Smooth muscle cell (in vitro differentiated cells): ENCODE measurements around the gene TNFAIP8L3. TPM values are rescaled to one million over a fixed set of nuclear protein-coding genes. Genes with fewer than 3 reads are reported as not detected.

ENCODE experiments used
- DNase-seq: peaks from one replicate; lab custom pipeline; 2025; ENCODE audit not compliant: unreplicated experiment; lab: John Stamatoyannopoulos, UW
- H2AFZ ChIP-seq: fragments of 200-600 bp; sonication (generic); 2 replicates; pipeline ENCODE4 v1.6.0; 2016; ENCODE audit warnings: antibody characterized with exemption, low read depth, mild to moderate bottlenecking
- H3F3A ChIP-seq: fragments of 200-600 bp; sonication (generic); 2 replicates; pipeline ENCODE4 v1.6.0; 2017; ENCODE audit warnings: antibody characterized with exemption, low read depth
- H3K27ac ChIP-seq: fragments of 200-600 bp; sonication (generic); 2 replicates; pipeline ENCODE4 v1.5.1; 2016; ENCODE audit warnings: low read depth, mild to moderate bottlenecking
- H3K27me3 ChIP-seq: fragments of 200-600 bp; sonication (generic); 2 replicates; pipeline ENCODE4 v1.6.1; 2016; ENCODE audit warnings: low read depth, mild to moderate bottlenecking
- H3K36me3 ChIP-seq: fragments of 200-600 bp; sonication (generic); 2 replicates; pipeline ENCODE4 v1.5.1; 2016; ENCODE audit warnings: low read depth
- H3K4me1 ChIP-seq: fragments of 200-600 bp; sonication (generic); 2 replicates; pipeline ENCODE4 v1.5.1; 2016; ENCODE audit warnings: low read depth
- H3K4me2 ChIP-seq: fragments of 200-600 bp; sonication (generic); 2 replicates; pipeline ENCODE4 v1.6.0; 2016; ENCODE audit warnings: mild to moderate bottlenecking
- H3K4me3 ChIP-seq: fragments of 200-600 bp; sonication (generic); 2 replicates; pipeline ENCODE4 v1.5.1; 2016; ENCODE audit warnings: mild to moderate bottlenecking
- H3K79me2 ChIP-seq: fragments of 200-600 bp; sonication (generic); 2 replicates; pipeline ENCODE4 v1.6.0; 2016; ENCODE audit warnings: low read depth, mild to moderate bottlenecking
- H3K9ac ChIP-seq: fragments of 200-600 bp; sonication (generic); 2 replicates; pipeline ENCODE4 v1.6.0; 2016; ENCODE audit warnings: low read depth
- H3K9me3 ChIP-seq: fragments of 200-600 bp; sonication (generic); replicated peaks from 2 replicates; pipeline ENCODE4 v1.5.1; 2016; ENCODE audit warnings: low read depth
- H4K20me1 ChIP-seq: fragments of 200-600 bp; sonication (generic); 2 replicates; pipeline ENCODE4 v1.6.0; 2016; ENCODE audit warnings: low read depth
- CTCF ChIP-seq: fragments of 200-600 bp; sonication (generic); IDR thresholded peaks from 2 replicates; pipeline ENCODE4 v1.5.1; 2017; ENCODE audit warnings: borderline replicate concordance, mild to moderate bottlenecking, antibody characterized with exemption; ENCODE audit not compliant: insufficient read depth, poor library complexity, severe bottlenecking
- WGBS: methylation state at CpG from one replicate; pipeline ENCODE4 v1.1.7; 2016; ENCODE audit warnings: low lambda C conversion rate; 5-methylcytosine and 5-hydroxymethylcytosine counted together
- polyA plus RNA-seq: library from polyadenylated mRNA; unstranded; fragments of >200 nt; fragmentation: Nextera tagmentation; extraction: Ambion mirVana; gene quantifications from 2 replicates; pipeline ENCODE4 v1.2.1, GENCODE V29; 2016
- total RNA-seq: library from RNA; depleted of rRNA; stranded (reverse); fragments of >200 nt; gene quantifications from 2 replicates; pipeline ENCODE4 v1.2.3, GENCODE V29; 2014

TNFAIP8L3 gene
- total and polyA plus RNA-seq, 2 experiments from 2014 or later, result not detected

- 64% methylated on average over 7 of the region's 7 CpGs for WGBS
- no peak for TF ChIP-seq CTCF
Measured at GRCh38 chr15:51133140-51133765, 38.5 kb upstream of the TNFAIP8L3 start.

GRCh38 chr15:51132384-51133139 is 37.9 kb upstream of the TNFAIP8L3 start:
- Histone ChIP-seq H3K4me1 (no peaks in the 10 kb centered on the region), H3K79me2 (no peaks in the 10 kb centered on the region), H3K9ac (no peak overlapping the region), H3K27ac (no peak overlapping the region), H2AFZ (peak overlapping the region; percentile 7), H3K4me2 (peak overlapping the region; percentile 5), H3K9me3 (no peaks in the 10 kb centered on the region), H3K27me3 (no peaks in the 10 kb centered on the region), H4K20me1 (no peaks in the 10 kb centered on the region), H3K4me3 (no peak overlapping the region), H3F3A (no peaks in the 10 kb centered on the region), H3K36me3 (no peaks in the 10 kb centered on the region)
- peak; percentile 84 for TF ChIP-seq CTCF
- DNase-seq, result no peak
- WGBS, result 50% methylated on average over 6 of the region's 6 CpGs

More at GRCh38 chr15:51133140-51133765, 38.5 kb upstream of the TNFAIP8L3 start:
- no peaks in the 10 kb centered on the region for H3K9me3 ChIP-seq
- H3F3A ChIP-seq, result no peaks in the 10 kb centered on the region
- no peaks in the 10 kb centered on the region for H4K20me1 ChIP-seq
- H3K36me3 ChIP-seq, result no peaks in the 10 kb centered on the region
- H3K27me3 ChIP-seq, result no peaks in the 10 kb centered on the region
- no peak overlapping the region for H3K4me3 ChIP-seq
- H2AFZ ChIP-seq, result no peak overlapping the region
- no peaks in the 10 kb centered on the region for H3K79me2 ChIP-seq
- no peak overlapping the region for H3K4me2 ChIP-seq
- no peak overlapping the region for H3K27ac ChIP-seq
- H3K4me1 ChIP-seq, result no peaks in the 10 kb centered on the region
- DNase-seq, result no peak
- H3K9ac ChIP-seq, result no peak overlapping the region

DNA sequence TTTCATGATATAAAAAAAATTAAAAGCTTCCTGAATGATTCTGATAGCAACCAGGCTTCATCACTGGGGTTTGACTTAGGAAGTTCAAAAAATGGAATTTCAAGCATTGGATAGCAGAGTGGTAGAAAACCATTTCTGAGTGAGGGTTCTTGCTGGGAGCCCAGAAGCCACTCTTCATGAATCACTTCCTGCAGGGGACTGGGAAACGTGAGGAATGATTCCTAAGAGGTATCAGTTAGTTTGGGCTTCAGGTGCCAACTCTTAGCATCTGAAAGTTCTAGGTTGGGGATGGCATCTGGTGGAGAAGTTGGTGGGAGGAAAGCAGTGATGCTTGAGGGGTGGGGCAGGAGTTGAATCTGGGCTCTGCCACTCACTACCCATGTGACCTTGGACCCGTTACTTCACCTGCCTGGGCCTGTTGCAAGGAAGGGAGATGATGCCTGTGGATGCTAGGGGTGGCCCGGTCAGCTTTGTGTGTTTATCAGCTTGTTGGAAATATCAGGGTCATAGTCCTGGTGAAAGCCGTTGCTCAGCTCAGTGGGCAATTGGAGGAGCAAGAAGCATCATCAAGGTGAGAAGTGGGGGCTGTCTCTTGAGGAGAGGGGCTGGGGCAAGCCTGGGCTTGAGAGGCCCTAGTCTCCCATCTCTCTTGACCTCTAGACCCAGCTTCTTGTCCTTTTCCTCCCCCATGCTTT is 37.0 kb upstream of the TNFAIP8L3 start:
- H3K27ac ChIP-seq, result no peak overlapping the region
- no peak overlapping the region for H3K4me2 ChIP-seq
- no peaks in the 10 kb centered on the region for H3K27me3 ChIP-seq
- no peaks in the 10 kb centered on the region for H3F3A ChIP-seq
- H3K9ac ChIP-seq, result no peak overlapping the region
- TF ChIP-seq CTCF, result no peak
- H3K36me3 ChIP-seq, result no peaks in the 10 kb centered on the region
- H3K4me1 ChIP-seq, result no peaks in the 10 kb centered on the region
- H2AFZ ChIP-seq, result no peak overlapping the region
- DNase-seq, result no peak
- no peaks in the 10 kb centered on the region for H4K20me1 ChIP-seq
- 78% methylated on average over 4 of the region's 4 CpGs for WGBS
- no peaks in the 10 kb centered on the region for H3K79me2 ChIP-seq
- H3K4me3 ChIP-seq, result no peak overlapping the region
- no peaks in the 10 kb centered on the region for H3K9me3 ChIP-seq
